ENCODE data around the gene TMEM69.

TMEM69 gene

DNA sequence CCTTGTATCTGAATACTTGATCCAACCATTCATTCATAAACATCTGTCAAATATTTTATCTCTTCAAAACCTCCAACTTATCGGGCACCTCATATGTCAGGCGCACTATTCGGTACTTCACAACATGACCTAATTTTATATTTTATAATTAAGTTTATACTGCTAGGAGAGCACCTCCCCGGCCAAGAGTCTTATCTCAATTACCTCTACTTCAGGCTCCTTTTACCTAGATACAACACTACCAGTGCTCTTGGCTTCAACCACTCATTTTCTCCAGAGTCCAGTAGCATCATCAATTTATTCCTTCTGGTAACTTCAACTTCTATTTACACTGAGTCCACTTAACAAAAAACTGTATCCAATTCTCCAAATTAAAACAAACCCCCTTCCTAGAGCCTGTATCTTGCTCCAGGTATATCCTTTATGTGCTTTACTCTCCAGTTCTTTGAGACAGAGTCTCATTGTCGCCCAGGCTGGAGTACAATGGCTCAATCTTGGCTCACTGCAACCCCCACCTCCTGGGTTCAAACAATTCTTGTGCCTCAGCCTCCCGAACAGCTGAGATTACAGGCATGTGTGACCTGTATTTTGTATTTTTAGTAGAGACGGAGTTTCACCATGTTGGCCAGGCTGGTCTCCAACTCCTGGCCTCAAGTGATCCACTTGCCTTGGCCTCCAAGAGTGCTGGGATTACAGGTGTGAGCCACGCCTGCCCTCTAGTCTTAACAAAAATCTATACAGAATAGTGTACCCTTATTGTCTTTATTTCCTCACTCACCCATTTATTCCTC, 20.5 kb upstream of the TMEM69 start:
- WGBS, 2 donors (ENCODE audit: extremely low coverage in 2 of 2, insufficient read length in 2 of 2, insufficient replicate concordance in 1 of 2), result no CpG with 5 or more reads among the region's 8 CpGs

DNA sequence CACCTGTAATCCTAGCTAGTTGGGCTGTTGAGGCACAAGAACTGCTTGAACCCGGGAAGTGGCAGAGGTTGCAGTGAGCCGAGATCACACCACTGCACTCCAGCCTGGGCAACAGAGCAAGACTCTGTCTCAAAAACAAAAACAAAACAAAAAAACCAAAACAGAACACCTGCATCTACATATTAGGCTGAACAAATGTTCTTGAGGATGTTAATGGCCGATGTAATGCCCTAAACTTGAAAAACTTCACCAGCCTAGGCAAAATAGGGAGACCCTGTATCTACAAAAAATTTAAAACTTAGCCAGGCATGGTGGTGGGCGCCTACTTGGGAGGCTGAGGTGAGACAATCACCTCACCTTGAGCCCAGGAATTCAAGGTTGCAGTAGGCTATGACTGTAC, 19.5 kb upstream of the TMEM69 start:
- Histone ChIP-seq H2AK5ac (ENCODE audit: low read depth, low read length) (no peak overlapping the region), H3K4me1 (ENCODE audit: control insufficient read depth in 2 of 2, insufficient read depth in 1 of 2, low read depth in 1 of 2, low read length in 2 of 2) (no peaks in the 10 kb centered on the region), H3K4me2 (ENCODE audit: insufficient read depth, low read length, poor library complexity, severe bottlenecking) (no peak overlapping the region), H3K18ac (ENCODE audit: low read length) (no peak overlapping the region), H3K4ac (ENCODE audit: low read length) (no peak overlapping the region), H2AFZ (ENCODE audit: low read length) (no peak overlapping the region), H3K36me3 (replicated peaks in 1 of 2; ENCODE audit: control insufficient read depth in 2 of 2, insufficient read depth in 2 of 2, low read length in 2 of 2) (peaks cover 0 to 26% of the 10 kb centered on the region in 2 donors), H2BK120ac (ENCODE audit: low read depth, low read length) (no peak overlapping the region), H3K9ac (ENCODE audit: low read depth, low read length, poor library complexity) (no peak overlapping the region), H3K27ac (replicated peaks; ENCODE audit: low read length) (no peak overlapping the region), H2BK15ac (ENCODE audit: low read length) (no peak overlapping the region), H3K79me1 (ENCODE audit: low read depth, low read length) (peaks cover 12% of the 10 kb centered on the region), H2BK5ac (ENCODE audit: low read length) (no peak overlapping the region), H3K27me3 (ENCODE audit: control insufficient read depth in 3 of 3, insufficient read depth in 3 of 3, low read depth in 1 of 3, low read length in 3 of 3) (no peaks in the 10 kb centered on the region), H4K8ac (ENCODE audit: low read depth, low read length) (no peak overlapping the region), H3K4me3 (ENCODE audit: low read length in 2 of 2) (no peak overlapping the region), H2BK12ac (ENCODE audit: low read length) (no peak overlapping the region), H3K14ac (ENCODE audit: low read length) (no peak overlapping the region), H4K91ac (ENCODE audit: low read depth, low read length, poor library complexity) (no peak overlapping the region), H3K9me3 (replicated peaks in 1 of 2; ENCODE audit: control insufficient read depth in 2 of 2, insufficient read depth in 1 of 2, low read depth in 1 of 2, low read length in 2 of 2) (no peaks in the 10 kb centered on the region), H3K23ac (ENCODE audit: low read depth, low read length, poor library complexity) (no peak overlapping the region)
- no CpG with 5 or more reads among the region's 4 CpGs for WGBS, 2 donors (ENCODE audit: extremely low coverage in 2 of 2, insufficient read length in 2 of 2, insufficient replicate concordance in 1 of 2)
- DNase-seq (ENCODE audit: low spot score), result no peak

More for the DNA sequence above, 20.5 kb upstream of the TMEM69 start:
- Histone ChIP-seq H3K14ac (ENCODE audit: low read length) (no peak overlapping the region), H3K4me1 (ENCODE audit: control insufficient read depth in 2 of 2, insufficient read depth in 1 of 2, low read depth in 1 of 2, low read length in 2 of 2) (no peaks in the 10 kb centered on the region), H3K9ac (ENCODE audit: low read depth, low read length, poor library complexity) (no peak overlapping the region), H2BK120ac (ENCODE audit: low read depth, low read length) (no peak overlapping the region), H3K4ac (ENCODE audit: low read length) (no peak overlapping the region), H3K23ac (ENCODE audit: low read depth, low read length, poor library complexity) (no peak overlapping the region), H2AK5ac (ENCODE audit: low read depth, low read length) (no peak overlapping the region), H3K4me3 (ENCODE audit: low read length in 2 of 2) (no peak overlapping the region), H3K27ac (replicated peaks; ENCODE audit: low read length) (no peak overlapping the region), H2BK5ac (ENCODE audit: low read length) (no peak overlapping the region), H3K18ac (ENCODE audit: low read length) (no peak overlapping the region), H3K36me3 (replicated peaks in 1 of 2; ENCODE audit: control insufficient read depth in 2 of 2, insufficient read depth in 2 of 2, low read length in 2 of 2) (peaks cover 0 to 21% of the 10 kb centered on the region in 2 donors), H2BK12ac (ENCODE audit: low read length) (no peak overlapping the region), H3K4me2 (ENCODE audit: insufficient read depth, low read length, poor library complexity, severe bottlenecking) (no peak overlapping the region), H4K8ac (ENCODE audit: low read depth, low read length) (no peak overlapping the region), H2AFZ (ENCODE audit: low read length) (no peak overlapping the region), H4K91ac (ENCODE audit: low read depth, low read length, poor library complexity) (no peak overlapping the region), H3K79me1 (ENCODE audit: low read depth, low read length) (peaks cover 9% of the 10 kb centered on the region), H2BK15ac (ENCODE audit: low read length) (no peak overlapping the region), H3K9me3 (replicated peaks in 1 of 2; ENCODE audit: control insufficient read depth in 2 of 2, insufficient read depth in 1 of 2, low read depth in 1 of 2, low read length in 2 of 2) (no peaks in the 10 kb centered on the region), H3K27me3 (ENCODE audit: control insufficient read depth in 3 of 3, insufficient read depth in 3 of 3, low read depth in 1 of 3, low read length in 3 of 3) (no peaks in the 10 kb centered on the region)
- DNase-seq (ENCODE audit: low spot score), result no peak

DNA sequence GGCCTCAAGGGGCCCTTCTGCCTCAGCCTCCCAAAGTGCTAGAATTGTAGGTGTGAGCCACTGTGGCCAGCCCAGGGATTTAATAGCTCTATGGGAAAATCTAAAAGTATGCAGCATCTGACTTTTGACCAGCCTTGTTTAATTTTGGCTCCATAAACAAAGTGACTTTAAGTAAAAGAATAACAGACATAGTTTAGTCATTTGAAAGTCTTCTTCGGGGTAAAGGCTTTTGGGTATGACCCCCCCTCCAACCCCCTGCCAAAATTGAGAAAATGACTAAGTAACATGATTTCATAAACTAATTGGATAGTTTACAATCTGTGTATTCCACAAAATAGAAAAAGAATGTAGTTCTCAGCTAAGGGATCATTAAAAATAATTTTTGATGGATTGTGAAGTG, 18.6 kb upstream of the TMEM69 start:
- H3K4me1 ChIP-seq (ENCODE audit: control insufficient read depth in 2 of 2, insufficient read depth in 1 of 2, low read depth in 1 of 2, low read length in 2 of 2), result no peaks in the 10 kb centered on the region
- H3K4me2 ChIP-seq (ENCODE audit: insufficient read depth, low read length, poor library complexity, severe bottlenecking), result no peak overlapping the region
- no peak overlapping the region for H2BK120ac ChIP-seq (ENCODE audit: low read depth, low read length)
- H4K8ac ChIP-seq (ENCODE audit: low read depth, low read length), result no peak overlapping the region
- no peak overlapping the region for H2AFZ ChIP-seq (ENCODE audit: low read length)
- no peak for DNase-seq (ENCODE audit: low spot score)
- H2AK5ac ChIP-seq (ENCODE audit: low read depth, low read length), result no peak overlapping the region
- no peak overlapping the region for H2BK15ac ChIP-seq (ENCODE audit: low read length)
- peaks cover 0 to 2% of the 10 kb centered on the region in 2 donors for H3K9me3 ChIP-seq (replicated peaks in 1 of 2; ENCODE audit: control insufficient read depth in 2 of 2, insufficient read depth in 1 of 2, low read depth in 1 of 2, low read length in 2 of 2)
- H3K23ac ChIP-seq (ENCODE audit: low read depth, low read length, poor library complexity), result no peak overlapping the region
- WGBS, 2 donors (ENCODE audit: extremely low coverage in 2 of 2, insufficient read length in 2 of 2, insufficient replicate concordance in 1 of 2), result no CpG with 5 or more reads among the region's 1 CpG
- H3K4me3 ChIP-seq (ENCODE audit: low read length in 2 of 2), result no peak overlapping the region
- H3K18ac ChIP-seq (ENCODE audit: low read length), result no peak overlapping the region
- no peak overlapping the region for H3K14ac ChIP-seq (ENCODE audit: low read length)
- H2BK12ac ChIP-seq (ENCODE audit: low read length), result no peak overlapping the region
- H3K36me3 ChIP-seq (replicated peaks in 1 of 2; ENCODE audit: control insufficient read depth in 2 of 2, insufficient read depth in 2 of 2, low read length in 2 of 2), result peaks cover 0 to 30% of the 10 kb centered on the region in 2 donors
- no peak overlapping the region for H3K27ac ChIP-seq (replicated peaks; ENCODE audit: low read length)
- H3K27me3 ChIP-seq (ENCODE audit: control insufficient read depth in 3 of 3, insufficient read depth in 3 of 3, low read depth in 1 of 3, low read length in 3 of 3), result no peaks in the 10 kb centered on the region
- no peak overlapping the region for H2BK5ac ChIP-seq (ENCODE audit: low read length)
- H3K79me1 ChIP-seq (ENCODE audit: low read depth, low read length), result peaks cover 14% of the 10 kb centered on the region
- H3K4ac ChIP-seq (ENCODE audit: low read length), result no peak overlapping the region
- H4K91ac ChIP-seq (ENCODE audit: low read depth, low read length, poor library complexity), result no peak overlapping the region
- H3K9ac ChIP-seq (ENCODE audit: low read depth, low read length, poor library complexity), result no peak overlapping the region

DNA sequence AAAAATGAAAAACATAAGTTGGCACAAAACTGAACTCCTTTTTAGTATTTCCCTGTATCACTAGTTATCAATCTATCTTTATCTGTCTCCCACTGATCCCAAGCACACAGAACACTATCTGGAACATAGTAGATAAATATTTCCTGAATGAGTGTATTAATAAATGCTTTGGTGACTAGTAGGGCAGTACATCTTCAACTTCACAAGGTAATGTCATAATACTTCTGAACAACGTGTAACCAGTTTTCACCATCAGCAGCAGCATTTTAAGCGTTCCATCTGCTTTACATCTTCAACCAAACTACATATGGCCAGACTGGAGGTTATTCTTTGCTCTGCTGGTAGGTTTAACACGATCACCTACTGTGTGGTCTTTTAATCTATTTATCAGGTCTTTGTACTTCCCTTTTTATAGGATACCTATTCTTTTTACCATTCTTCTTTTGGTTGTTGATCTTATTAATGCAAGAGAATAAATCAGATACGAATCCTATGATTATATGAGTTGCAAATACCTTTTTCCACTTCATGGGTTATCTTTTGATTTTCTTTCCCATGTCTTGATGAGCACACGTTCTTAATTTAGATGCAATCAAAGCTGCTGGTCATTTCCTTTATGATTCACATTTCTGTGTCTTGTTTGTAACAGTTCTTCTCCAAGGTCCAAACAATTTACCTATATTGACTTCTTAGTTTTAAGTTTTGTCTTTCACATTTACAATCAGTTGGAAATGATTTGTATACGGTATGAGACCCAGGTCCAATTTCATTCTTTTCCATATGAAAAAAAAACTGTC, 17.9 kb upstream of the TMEM69 start:
- Histone ChIP-seq H3K36me3 (replicated peaks in 1 of 2; ENCODE audit: control insufficient read depth in 2 of 2, insufficient read depth in 2 of 2, low read length in 2 of 2) (peaks cover 0 to 35% of the 10 kb centered on the region in 2 donors), H2AK5ac (ENCODE audit: low read depth, low read length) (no peak overlapping the region), H3K4me2 (ENCODE audit: insufficient read depth, low read length, poor library complexity, severe bottlenecking) (no peak overlapping the region), H2BK5ac (ENCODE audit: low read length) (no peak overlapping the region), H2AFZ (ENCODE audit: low read length) (no peak overlapping the region), H3K4ac (ENCODE audit: low read length) (no peak overlapping the region), H2BK12ac (ENCODE audit: low read length) (no peak overlapping the region), H3K9me3 (replicated peaks in 1 of 2; ENCODE audit: control insufficient read depth in 2 of 2, insufficient read depth in 1 of 2, low read depth in 1 of 2, low read length in 2 of 2) (peaks cover 0 to 4% of the 10 kb centered on the region in 2 donors), H3K18ac (ENCODE audit: low read length) (no peak overlapping the region), H3K4me3 (ENCODE audit: low read length in 2 of 2) (no peak overlapping the region), H3K4me1 (ENCODE audit: control insufficient read depth in 2 of 2, insufficient read depth in 1 of 2, low read depth in 1 of 2, low read length in 2 of 2) (no peaks in the 10 kb centered on the region), H4K91ac (ENCODE audit: low read depth, low read length, poor library complexity) (no peak overlapping the region), H3K79me1 (ENCODE audit: low read depth, low read length) (peaks cover 14% of the 10 kb centered on the region), H4K8ac (ENCODE audit: low read depth, low read length) (no peak overlapping the region), H3K14ac (ENCODE audit: low read length) (no peak overlapping the region), H2BK15ac (ENCODE audit: low read length) (no peak overlapping the region), H3K27ac (replicated peaks; ENCODE audit: low read length) (no peak overlapping the region), H3K23ac (ENCODE audit: low read depth, low read length, poor library complexity) (no peak overlapping the region), H3K27me3 (ENCODE audit: control insufficient read depth in 3 of 3, insufficient read depth in 3 of 3, low read depth in 1 of 3, low read length in 3 of 3) (no peaks in the 10 kb centered on the region), H2BK120ac (ENCODE audit: low read depth, low read length) (no peak overlapping the region), H3K9ac (ENCODE audit: low read depth, low read length, poor library complexity) (no peak overlapping the region)
- DNase-seq (ENCODE audit: low spot score), result no peak
- no CpG with 5 or more reads among the region's 6 CpGs for WGBS, 2 donors (ENCODE audit: extremely low coverage in 2 of 2, insufficient read length in 2 of 2, insufficient replicate concordance in 1 of 2)
